ENCODE data around the gene UST. TPM values are rescaled to one million over a fixed set of nuclear protein-coding genes. Genes with fewer than 3 reads are reported as not detected.

The UST gene
- total RNA-seq, 1 experiment from 2014 or later, result 6.1 TPM

- TF ChIP-seq TCF7L2 (IDR thresholded peaks at IDR 0.05; ENCODE audit: borderline replicate concordance, extremely low read depth, insufficient read depth, insufficient read length) (no peak), JUND (IDR thresholded peaks at IDR 0.05) (no peak), YY1 (IDR thresholded peaks at IDR 0.05; ENCODE audit: extremely low read depth, insufficient replicate concordance, low read depth, low read length) (no peak), SP1 (IDR thresholded peaks at IDR 0.05; ENCODE audit: low read depth) (no peak), ZBTB33 (IDR thresholded peaks at IDR 0.05; ENCODE audit: extremely low read depth, insufficient replicate concordance, low read length) (no peak), MAX (IDR thresholded peaks at IDR 0.05) (no peak), CEBPB (IDR thresholded peaks at IDR 0.05; ENCODE audit: low read depth) (no peak), EGR1 (IDR thresholded peaks at IDR 0.05; ENCODE audit: low read depth) (no peak)
Observed at GRCh38 chr6:148962854-148963515, 216.2 kb downstream of the UST start (continued).

- Histone ChIP-seq H3K4me2 (ENCODE audit: low read length) (no peak overlapping the region), H3K4me3 (replicated peaks in 1 of 2; ENCODE audit: low read depth in 1 of 2, low read length in 2 of 2) (no peak overlapping the region), H3K9me3 (ENCODE audit: control insufficient read depth in 1 of 2, insufficient read depth in 1 of 2, low read depth in 1 of 2, low read length in 2 of 2) (no peaks in the 10 kb centered on the region), H3K27ac (ENCODE audit: low read depth, low read length) (no peak overlapping the region), H3K36me3 (ENCODE audit: control insufficient read depth in 1 of 2, insufficient read depth in 2 of 2, low read length in 2 of 2) (no peaks in the 10 kb centered on the region), H4K20me1 (ENCODE audit: insufficient read depth) (no peaks in the 10 kb centered on the region), H2AFZ (ENCODE audit: low read depth, low read length, poor library complexity, severe bottlenecking) (no peak overlapping the region), H3K27me3 (ENCODE audit: insufficient read depth, low read length) (no peaks in the 10 kb centered on the region), H3K79me2 (ENCODE audit: insufficient read depth, low read length) (no peaks in the 10 kb centered on the region), H3K9ac (ENCODE audit: low read length) (no peak overlapping the region), H3K9me2 (ENCODE audit: insufficient read depth) (no peaks in the 10 kb centered on the region), H3K4me1 (ENCODE audit: control insufficient read depth in 1 of 2, insufficient read depth in 2 of 2, low read length in 2 of 2) (no peaks in the 10 kb centered on the region)
- intact Hi-C loops (cut with micrococcal nuclease), result no loop called here
- BruUV-seq (replicated peaks), result no TSS peak
- TF ChIP-seq POLR2AphosphoS5 (IDR thresholded peaks at IDR 0.05; ENCODE audit: low read depth, low read length) (no peak), SIN3A (IDR thresholded peaks at IDR 0.05; ENCODE audit: low read depth) (no peak), ZNF274 (IDR thresholded peaks at IDR 0.05; ENCODE audit: low read depth, low read length) (no peak), ZFX (IDR thresholded peaks at IDR 0.05) (no peak), EGR1 (IDR thresholded peaks at IDR 0.05; ENCODE audit: low read depth) (no peak), EZH2 (IDR thresholded peaks at IDR 0.05) (no peak), TCF7L2 (IDR thresholded peaks at IDR 0.05; ENCODE audit: borderline replicate concordance, extremely low read depth, insufficient read depth, insufficient read length) (no peak), ZBTB33 (IDR thresholded peaks at IDR 0.05; ENCODE audit: extremely low read depth, insufficient replicate concordance, low read length) (no peak), POLR2A (IDR thresholded peaks at IDR 0.05; ENCODE audit: borderline replicate concordance, extremely low read depth, insufficient read depth, insufficient read length) (no peak), SRF (IDR thresholded peaks at IDR 0.05; ENCODE audit: low read depth) (no peak), CEBPB (IDR thresholded peaks at IDR 0.05; ENCODE audit: low read depth) (no peak), CTCF (IDR thresholded peaks at IDR 0.05 in 2 of 3, conservative IDR thresholded peaks at IDR 0.05 in 1 of 3; ENCODE audit: borderline replicate concordance in 1 of 3, insufficient read depth in 1 of 3, low read depth in 2 of 3, low read length in 2 of 3) (no peak), YY1 (IDR thresholded peaks at IDR 0.05; ENCODE audit: extremely low read depth, insufficient replicate concordance, low read depth, low read length) (no peak), JUND (IDR thresholded peaks at IDR 0.05) (no peak), ELF1 (IDR thresholded peaks at IDR 0.05; ENCODE audit: borderline replicate concordance, low read depth) (no peak)
- DNase-seq (ENCODE audit: low read depth, low spot score), result no peak
- POLR2A ChIA-PET, result no interaction called here
- RAD21 ChIA-PET (ENCODE audit: low non-redundant PET in 1 of 2, low total read pairs in 2 of 2, uncharacterized antibody in 2 of 2, unreplicated experiment in 2 of 2), result no interaction called here
- CTCF ChIA-PET, result no interaction called here
- no peak for ATAC-seq
Observed at GRCh38 chr6:148963738-148964137, 216.9 kb downstream of the UST start.
